ENCODE measurements around the gene IFT122. TPM values are rescaled to one million over a fixed set of nuclear protein-coding genes. Genes with fewer than 3 reads are reported as not detected.
A peak's percentile ranks its signal among the peaks of the same experiment; 100 is the strongest.
"Not testable (repeated sequence)": the region's sequence is repeated elsewhere in the genome, so short reads cannot be mapped to it uniquely, and the experiment has no call there.

Gene IFT122
- 13.2 and 32.8 TPM in 2 replicates for total RNA-seq

- peak; percentile 98 for DNase-seq (ENCODE audit: low read depth)
Measured at GRCh38 chr3:129439817-129440617, at the start of gene IFT122, which contains the start of gene MBD4. Gene IFT122 (plus strand): TSS chr3:129440224. CDS start chr3:129440331, 107 bp downstream. Gene MBD4 (minus strand): TSS chr3:129439948. CDS start chr3:129439833, 115 bp downstream.

GRCh38 chr3:129391583-129391982 is 48.4 kb upstream of the IFT122 start:
- DNase-seq (ENCODE audit: low read depth): not testable (repeated sequence)

- DNase-seq (ENCODE audit: low read depth): peak; percentile 26
Measured at GRCh38 chr3:129392106-129392887, 47.7 kb upstream of the IFT122 start.

- DNase-seq (ENCODE audit: low read depth): no peak
Measured at GRCh38 chr3:129393271-129393670, 46.8 kb upstream of the IFT122 start.

DNA sequence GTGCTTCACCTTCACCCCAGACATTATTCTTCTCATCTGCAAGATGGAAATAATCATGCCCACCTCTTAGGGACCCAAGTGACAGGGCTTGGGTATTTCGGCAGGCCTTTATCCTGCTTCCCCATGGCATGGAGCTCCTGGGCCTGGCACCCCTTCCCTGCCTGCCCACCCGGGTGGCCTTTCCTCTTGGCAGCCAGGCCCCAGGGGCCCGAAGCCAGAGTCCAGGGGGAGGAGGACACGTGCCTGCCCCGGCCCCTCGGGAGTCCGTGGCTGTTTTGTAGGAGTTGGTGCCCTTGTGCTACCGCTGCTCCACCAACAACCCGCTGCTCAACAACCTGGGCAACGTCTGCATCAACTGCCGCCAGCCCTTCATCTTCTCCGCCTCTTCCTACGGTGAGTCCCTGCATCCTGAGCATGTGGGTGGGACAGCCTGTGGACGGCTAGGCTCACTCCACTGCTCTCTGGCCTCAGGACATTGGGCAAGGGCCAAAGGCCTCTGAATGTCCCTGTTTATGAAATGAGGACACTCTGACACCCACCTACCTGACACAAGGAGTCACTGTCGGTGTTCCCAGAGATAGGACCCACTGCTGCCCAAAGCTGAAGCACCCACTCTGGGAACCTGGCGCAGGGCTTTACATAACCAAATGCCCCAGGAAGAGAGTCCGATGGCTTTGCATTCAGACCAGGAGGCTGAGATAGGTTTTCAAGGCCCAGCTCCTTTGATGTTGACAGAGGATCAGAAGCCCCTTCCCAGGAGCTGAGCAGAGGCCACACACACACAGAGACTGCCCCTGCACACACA is 46.1 kb upstream of the IFT122 start:
- not testable (repeated sequence) for DNase-seq (ENCODE audit: low read depth)

- no peak for DNase-seq (ENCODE audit: low read depth)
Measured at GRCh38 chr3:129398803-129399144, 41.2 kb upstream of the IFT122 start.

GRCh38 chr3:129399145-129399894 is 40.7 kb upstream of the IFT122 start:
- DNase-seq (ENCODE audit: low read depth): peak; percentile 96

- DNase-seq (ENCODE audit: low read depth): peak; percentile 70
Measured at GRCh38 chr3:129399895-129400357, 40.1 kb upstream of the IFT122 start.

DNA sequence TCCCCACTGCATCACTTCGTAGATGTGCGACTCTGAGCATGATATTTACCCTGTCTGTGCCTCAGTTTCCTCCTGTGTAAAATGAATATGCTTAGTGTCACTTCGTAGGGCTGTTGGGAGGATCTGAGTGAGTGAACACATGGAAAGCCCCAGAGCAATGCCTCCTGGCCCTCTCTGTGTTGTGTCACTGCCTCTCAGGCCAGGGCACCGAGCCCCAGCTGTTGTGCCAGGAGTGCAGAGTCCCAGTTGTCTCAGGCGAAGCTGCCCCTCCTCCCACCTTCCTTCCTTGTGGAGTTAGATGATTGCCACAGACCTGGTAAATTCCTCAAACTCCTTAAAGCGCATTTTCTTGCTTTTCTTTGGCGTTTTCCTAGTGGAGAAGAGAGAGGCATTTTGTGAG is 37.8 kb upstream of the IFT122 start:
- no peak for DNase-seq (ENCODE audit: low read depth)

DNA sequence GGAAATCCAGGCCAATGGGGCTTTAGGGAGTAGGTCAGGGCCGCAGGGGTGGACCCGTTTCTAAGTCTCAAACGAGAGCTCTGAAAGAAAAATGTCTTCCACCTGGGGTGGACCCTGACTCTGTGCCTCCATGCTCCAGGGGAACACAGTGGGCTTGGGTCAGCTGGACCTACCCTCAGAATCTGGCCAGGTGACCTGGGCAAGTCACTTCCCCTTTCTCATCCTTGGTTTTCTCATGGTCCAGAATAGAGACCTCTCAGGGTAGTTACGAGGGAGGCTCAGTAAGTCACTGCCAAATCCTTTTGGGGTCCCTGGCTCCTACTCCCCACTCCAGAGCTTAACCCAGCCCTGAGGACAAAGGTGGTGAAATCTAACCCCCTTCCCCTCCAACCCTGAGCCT is 37.4 kb upstream of the IFT122 start:
- DNase-seq (ENCODE audit: low read depth): no peak

DNA sequence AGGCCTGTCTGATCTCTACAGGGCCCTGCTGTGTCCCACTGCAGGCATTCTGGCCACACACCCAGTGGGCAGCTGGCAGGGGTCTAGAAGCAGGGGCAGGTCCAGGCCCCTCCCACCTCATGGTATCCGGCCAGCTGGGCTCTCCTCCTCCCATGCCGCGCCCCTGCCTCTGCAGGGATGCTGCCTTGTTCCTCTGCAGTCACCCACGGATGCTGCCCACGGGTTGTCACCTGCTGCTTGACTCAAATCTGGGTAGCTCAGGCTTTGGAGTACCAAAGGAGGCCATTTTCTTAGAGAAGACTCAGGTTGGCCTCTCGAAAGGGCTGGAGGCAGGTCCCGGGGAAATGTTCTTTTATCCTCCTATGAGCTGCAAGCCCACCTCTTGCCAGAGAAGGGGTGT is 36.6 kb upstream of the IFT122 start:
- no peak for DNase-seq (ENCODE audit: low read depth)

DNA sequence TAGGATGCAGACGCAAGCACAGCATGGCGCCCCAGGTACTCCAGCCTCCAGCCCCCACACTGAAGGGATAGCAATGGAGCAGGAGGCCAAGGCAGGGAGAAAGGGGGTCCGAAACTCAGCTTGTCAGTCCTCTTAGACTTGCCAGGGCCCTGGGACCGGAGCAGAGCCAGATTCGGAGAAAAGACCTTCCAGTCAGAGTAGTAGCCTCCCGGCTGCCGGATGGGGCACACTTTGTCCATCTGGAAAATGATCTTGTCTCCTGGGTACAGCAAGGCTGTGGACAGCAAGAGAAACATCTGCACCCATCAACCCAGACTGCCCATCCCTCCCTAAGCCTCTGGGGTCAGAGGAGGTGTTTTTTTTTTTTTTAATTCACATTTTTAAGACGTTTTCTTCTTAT is 35.9 kb upstream of the IFT122 start:
- no peak for DNase-seq (ENCODE audit: low read depth)

- DNase-seq (ENCODE audit: low read depth): no peak
Measured at GRCh38 chr3:129404610-129405009, 35.4 kb upstream of the IFT122 start.

- DNase-seq (ENCODE audit: low read depth): peak; percentile 48
Measured at GRCh38 chr3:129409541-129409940, 30.5 kb upstream of the IFT122 start.

GRCh38 chr3:129410971-129411370 is 29.1 kb upstream of the IFT122 start:
- DNase-seq (ENCODE audit: low read depth): no peak

DNA sequence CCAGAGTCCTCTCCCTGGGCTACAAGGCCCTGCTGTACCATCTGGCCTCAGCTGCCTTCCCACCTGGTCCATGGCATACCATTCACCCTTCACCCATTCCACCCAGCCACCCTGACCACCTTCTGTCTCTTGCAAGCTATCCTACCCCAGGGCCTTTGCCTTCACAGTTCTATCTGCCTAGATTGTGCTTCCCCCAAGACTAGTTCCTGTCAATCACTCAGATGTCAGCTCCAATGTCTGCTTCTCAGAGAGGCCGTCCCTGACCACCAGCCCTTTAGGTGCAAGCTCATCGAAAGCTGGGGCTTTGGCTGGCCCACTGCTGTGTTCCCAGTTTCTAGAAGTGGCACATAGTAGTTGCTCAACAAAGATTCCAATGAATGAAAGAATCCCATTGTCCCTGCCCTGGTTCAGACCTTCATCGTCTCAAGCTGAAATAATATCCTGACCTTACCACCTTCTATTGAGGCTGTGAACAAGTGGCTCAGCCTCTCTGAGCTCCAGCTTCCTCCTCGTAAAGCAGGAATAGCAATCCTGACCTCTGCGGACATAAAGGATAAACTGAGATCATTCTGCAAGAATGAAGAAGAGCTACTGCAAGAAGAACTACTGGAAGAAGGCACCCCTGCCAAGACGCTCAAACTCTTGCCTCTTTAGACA is 27.4 kb upstream of the IFT122 start:
- no peak for DNase-seq (ENCODE audit: low read depth)

DNA sequence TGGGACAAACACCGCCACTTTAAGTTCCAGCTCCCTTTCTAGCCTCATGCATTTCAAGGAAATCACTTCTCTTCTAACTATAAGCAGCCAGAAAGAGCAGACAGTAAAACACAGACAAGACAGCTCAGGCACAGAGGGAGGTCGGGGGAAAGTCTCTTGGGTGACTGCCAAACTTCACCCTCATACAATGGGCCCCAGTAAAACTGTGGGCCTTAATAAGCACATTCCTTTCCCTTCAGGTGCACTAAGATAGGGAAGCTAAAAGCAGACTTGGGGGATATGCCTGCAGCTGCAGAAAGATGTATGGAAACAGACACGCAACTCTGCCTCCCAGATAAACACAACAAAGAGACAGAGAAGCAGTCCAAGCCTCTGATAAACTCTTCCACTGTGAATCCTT is 26.8 kb upstream of the IFT122 start:
- DNase-seq (ENCODE audit: low read depth): not testable (repeated sequence)

GRCh38 chr3:129413687-129414506 is 26.1 kb upstream of the IFT122 start:
- DNase-seq (ENCODE audit: low read depth): peak; percentile 97

GRCh38 chr3:129415378-129415777 is 24.6 kb upstream of the IFT122 start:
- no peak for DNase-seq (ENCODE audit: low read depth)

DNA sequence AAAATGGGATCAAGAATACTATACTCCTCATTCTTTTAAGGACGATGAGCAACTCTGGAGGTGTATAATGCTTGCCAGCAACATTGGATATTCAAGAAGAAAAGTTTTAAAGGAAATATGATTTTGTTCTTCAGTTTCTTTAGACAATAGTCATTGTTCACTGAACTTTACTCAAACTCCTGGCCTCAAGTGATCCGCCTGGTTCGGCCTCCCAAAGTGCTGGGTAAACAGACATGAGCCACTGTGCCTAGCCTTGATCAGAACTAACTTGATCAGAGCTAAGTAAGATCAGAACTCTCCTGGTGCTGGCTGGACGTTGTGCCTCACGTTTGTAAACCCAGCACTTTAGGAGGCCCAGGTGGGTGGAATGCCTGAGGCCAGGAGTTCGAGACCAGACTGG is 24.2 kb upstream of the IFT122 start:
- DNase-seq (ENCODE audit: low read depth): no peak
